ENCODE results near the gene LTBP4.

The LTBP4 gene

DNA sequence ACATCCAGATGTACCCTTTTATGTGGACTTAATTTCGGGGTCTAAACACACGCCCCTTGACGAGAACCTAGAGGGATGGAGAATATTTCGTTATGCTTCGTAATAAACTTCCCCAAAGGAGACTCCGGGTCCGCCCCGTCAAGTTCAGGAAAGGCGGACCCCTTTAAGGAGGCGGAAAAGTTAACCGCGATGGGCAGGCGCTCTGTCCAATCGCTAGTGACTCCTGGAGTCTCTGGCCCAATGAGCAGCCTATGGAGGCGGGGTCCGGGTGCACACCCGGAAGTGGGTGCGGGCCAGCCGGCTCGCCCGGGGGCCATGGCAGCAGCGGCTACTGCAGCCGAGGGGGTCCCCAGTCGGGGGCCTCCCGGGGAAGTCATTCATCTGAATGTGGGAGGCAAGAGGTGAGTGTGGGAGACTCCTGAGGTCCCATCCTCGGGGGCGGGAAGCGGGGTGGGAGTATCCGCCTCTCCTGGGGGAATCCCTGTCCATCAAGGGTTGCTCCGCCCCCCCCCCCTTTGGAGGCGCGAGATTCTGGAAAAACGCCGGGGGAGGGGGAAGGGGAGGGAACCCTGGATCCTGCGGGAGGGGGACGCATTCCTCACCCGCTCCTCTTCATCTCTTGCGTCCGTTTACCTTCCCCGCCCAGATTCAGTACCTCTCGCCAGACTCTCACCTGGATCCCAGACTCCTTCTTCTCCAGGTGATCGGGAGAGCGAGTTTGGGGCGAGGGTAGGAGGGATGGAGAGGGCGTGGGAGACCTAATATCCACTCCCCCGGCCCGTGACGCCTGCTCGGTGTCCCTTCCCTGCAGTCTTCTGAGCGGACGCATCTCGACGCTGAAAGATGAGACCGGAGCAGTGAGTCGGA, 24.4 kb upstream of the LTBP4 start, which contains the start of gene SHKBP1:
Gene SHKBP1 (plus strand): TSS at position 289 of the 867 bp plus-strand sequence. CDS start 27 bp downstream, at position 316.
- no peak for TF ChIP-seq CTCF (IDR thresholded peaks at IDR 0.05; ENCODE audit: insufficient read depth, low read depth, low read length, missing control alignments)
- DNase-seq (ENCODE audit: low read depth), result peak; percentile 94
- H3K4me3 ChIP-seq (ENCODE audit: low read length), result peak within 1 kb of the TSS; percentile 84

GRCh38 chr19:40578442-40578908, 22.7 kb upstream of the LTBP4 start:
- no peak for DNase-seq (ENCODE audit: low read depth)
- no peak overlapping the region for H3K4me3 ChIP-seq (ENCODE audit: low read length)
- no peak for TF ChIP-seq CTCF (IDR thresholded peaks at IDR 0.05; ENCODE audit: insufficient read depth, low read depth, low read length, missing control alignments)

GRCh38 chr19:40580619-40581018, 20.6 kb upstream of the LTBP4 start:
- TF ChIP-seq CTCF (IDR thresholded peaks at IDR 0.05; ENCODE audit: insufficient read depth, low read depth, low read length, missing control alignments), result no peak
- H3K4me3 ChIP-seq (ENCODE audit: low read length), result no peak overlapping the region

DNA sequence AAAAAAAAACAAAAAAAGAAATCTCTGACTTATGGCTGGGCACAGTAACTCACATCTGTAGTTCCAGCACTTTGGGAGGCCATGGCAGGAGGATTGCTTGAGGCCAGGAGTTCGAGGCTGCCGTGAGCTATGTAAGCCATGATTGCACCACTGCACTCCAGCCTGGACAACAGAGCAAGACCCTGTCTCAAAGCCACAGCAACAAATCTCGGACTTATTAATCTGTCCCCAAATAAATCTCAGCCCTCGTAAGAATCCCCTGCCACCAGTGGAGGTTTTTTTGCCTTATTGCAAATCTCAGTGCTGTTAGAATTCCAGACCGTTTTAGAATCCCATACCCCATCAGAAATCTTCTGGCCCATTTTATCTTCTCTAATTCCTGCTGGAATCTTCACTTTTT, 19.6 kb upstream of the LTBP4 start:
- DNase-seq (ENCODE audit: low read depth), result no peak
- no peak overlapping the region for H3K4me3 ChIP-seq (ENCODE audit: low read length)
- TF ChIP-seq CTCF (IDR thresholded peaks at IDR 0.05; ENCODE audit: insufficient read depth, low read depth, low read length, missing control alignments), result no peak

More at GRCh38 chr19:40580619-40581018, 20.6 kb upstream of the LTBP4 start:
- no peak for DNase-seq (ENCODE audit: low read depth)

- TF ChIP-seq CTCF (IDR thresholded peaks at IDR 0.05; ENCODE audit: insufficient read depth, low read depth, low read length, missing control alignments), result no peak
- DNase-seq (ENCODE audit: low read depth), result no peak
- no peak overlapping the region for H3K4me3 ChIP-seq (ENCODE audit: low read length)
These were observed 18.7 kb upstream of the LTBP4 start for GRCh38 chr19:40582467-40582866.

DNA sequence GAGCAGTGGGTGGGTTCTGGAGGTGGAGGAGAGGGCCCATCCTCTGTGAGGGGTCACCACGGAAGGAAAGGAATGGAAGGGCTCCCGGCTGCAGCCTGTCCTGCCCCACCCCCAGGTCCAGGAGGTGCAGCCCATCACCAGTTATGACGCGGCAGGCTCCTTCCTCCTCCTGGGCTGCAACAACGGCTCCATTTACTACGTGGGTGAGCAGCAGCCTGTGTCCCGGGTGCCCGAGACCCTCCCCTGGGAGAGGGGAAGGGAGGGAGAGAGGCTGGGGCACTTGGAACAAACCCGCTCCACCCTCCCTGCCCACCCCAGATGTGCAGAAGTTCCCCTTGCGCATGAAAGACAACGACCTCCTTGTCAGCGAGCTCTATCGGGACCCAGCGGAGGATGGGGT, 17.9 kb upstream of the LTBP4 start:
- no peak for DNase-seq (ENCODE audit: low read depth)
- TF ChIP-seq CTCF (IDR thresholded peaks at IDR 0.05; ENCODE audit: insufficient read depth, low read depth, low read length, missing control alignments), result no peak
- H3K4me3 ChIP-seq (ENCODE audit: low read length), result no peak overlapping the region

Measured in epithelial cell of esophagus (primary cell).